DOHH2 (cell line): ENCODE results near the gene MEX3C.

ENCODE experiments used
- CTCF ChIP-seq: fragments of 200-600 bp; sonication (generic); IDR thresholded peaks from one replicate; pipeline ENCODE4 v1.5.1; 2014; ENCODE audit warnings: antibody characterized with exemption, mild to moderate bottlenecking, low read depth, low read length; ENCODE audit not compliant: poor library complexity, severe bottlenecking
- EZH2phosphoT487 ChIP-seq: fragments of 200-600 bp; sonication (generic); IDR thresholded peaks from 2 replicates; pipeline ENCODE4 v1.6.1; 2017; ENCODE audit warnings: borderline replicate concordance, mild to moderate bottlenecking, antibody characterized with exemption, low read length, moderate library complexity, mixed read lengths

- no peak for TF ChIP-seq CTCF
- TF ChIP-seq EZH2phosphoT487 = no peak
Observed at GRCh38 chr18:51169731-51170130, 27.8 kb downstream of the MEX3C start.
